Effector memory CD4-positive, alpha-beta T cell (primary cell): ENCODE results near the gene SERTAD1.

Experiments used
- DNase-seq, 3 donors: peaks; one replicate each; pipeline ENCODE4 v3.0.0-alpha.2; 2020
- H3K27ac ChIP-seq: 2 replicates; pipeline ENCODE4 v1.7.0; 2013; ENCODE audit warnings: mild to moderate bottlenecking, low read length, moderate library complexity; ENCODE audit not compliant: insufficient read depth, poor library complexity, severe bottlenecking
- H3K27me3 ChIP-seq: replicated peaks from 2 replicates; pipeline ENCODE4 v1.7.0; 2013; ENCODE audit warnings: mild to moderate bottlenecking, low read length; ENCODE audit not compliant: insufficient read depth, control insufficient read depth, poor library complexity, severe bottlenecking
- H3K36me3 ChIP-seq: 2 replicates; pipeline ENCODE4 v1.7.0; 2013; ENCODE audit warnings: mild to moderate bottlenecking, low read length, moderate library complexity; ENCODE audit not compliant: control insufficient read depth, insufficient read depth
- H3K4me1 ChIP-seq: 2 replicates; pipeline ENCODE4 v1.7.0; 2013; ENCODE audit warnings: low read length, mild to moderate bottlenecking; ENCODE audit not compliant: control insufficient read depth, insufficient read depth, poor library complexity, severe bottlenecking
- H3K4me3 ChIP-seq: 2 replicates; pipeline ENCODE4 v1.7.0; 2013; ENCODE audit warnings: low read length, low read depth, mild to moderate bottlenecking; ENCODE audit not compliant: insufficient read depth, poor library complexity, severe bottlenecking
- H3K9me3 ChIP-seq: 2 replicates; pipeline ENCODE4 v1.7.0; 2013; ENCODE audit warnings: mild to moderate bottlenecking, low read length, moderate library complexity; ENCODE audit not compliant: control insufficient read depth

SERTAD1 gene

DNA sequence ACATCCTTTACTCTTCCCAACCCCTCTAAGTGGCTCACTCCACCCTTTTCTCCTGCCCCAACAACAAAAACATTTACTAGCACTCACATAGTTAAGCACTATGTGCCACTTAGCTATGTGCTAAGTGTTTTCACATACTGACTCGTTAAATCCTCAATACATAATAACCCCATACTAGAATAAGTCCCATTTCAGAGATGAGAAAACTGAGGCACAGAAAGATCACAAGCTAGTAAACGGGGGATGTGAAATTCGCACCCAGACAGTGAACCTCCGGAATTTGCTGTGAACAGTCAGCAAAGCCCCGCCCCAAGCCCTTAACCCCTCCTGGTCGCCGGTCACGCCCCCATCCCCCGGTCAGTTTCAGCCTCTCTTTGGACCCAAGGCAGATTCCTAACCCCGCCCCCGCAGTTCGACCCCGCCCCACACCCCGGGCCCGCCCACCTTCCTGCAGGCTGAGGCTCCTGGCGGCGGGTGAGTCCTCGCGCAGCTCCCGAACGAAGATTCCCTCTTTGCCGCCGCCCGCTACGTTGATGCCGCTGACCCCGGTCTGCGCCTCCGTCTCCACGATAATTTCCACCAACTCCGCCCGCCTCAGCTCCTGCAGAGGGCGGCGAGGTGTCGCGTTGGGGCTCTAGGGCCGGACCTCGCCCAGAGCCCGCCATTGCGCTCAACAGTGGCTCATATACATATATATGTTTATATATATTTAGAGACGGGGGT is 22.4 kb downstream of the SERTAD1 start:
- no peaks in the 10 kb centered on the region for H3K36me3 ChIP-seq
- H3K9me3 ChIP-seq, result no peaks in the 10 kb centered on the region
- peak overlapping the region; percentile 73 for H3K4me3 ChIP-seq
- H3K4me1 ChIP-seq, result peaks cover 4% of the 10 kb centered on the region
- peak overlapping the region; percentile 53 for H3K27ac ChIP-seq
- H3K27me3 ChIP-seq, result no peaks in the 10 kb centered on the region
- DNase-seq, result peak; percentile 69 to 75 (median 70)

DNA sequence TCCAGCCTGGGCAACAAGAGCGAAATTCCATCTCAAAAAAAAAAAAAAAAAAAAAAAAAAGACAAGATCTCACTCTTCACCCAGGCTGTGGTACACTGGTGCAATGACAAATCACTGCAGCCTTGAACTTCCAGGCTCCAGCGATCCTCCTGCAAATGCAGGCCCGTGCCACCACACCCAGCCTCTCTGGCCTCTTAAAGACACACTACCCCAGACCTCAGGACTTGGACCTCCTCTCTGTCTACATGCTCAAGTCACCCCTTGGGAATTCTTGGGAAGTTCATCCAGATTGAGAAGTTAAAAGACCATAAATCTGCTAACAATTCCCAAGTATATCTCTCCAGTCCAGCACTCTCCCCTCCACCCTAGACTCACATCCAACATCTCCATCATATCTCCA is 25.2 kb downstream of the SERTAD1 start:
- no peak overlapping the region for H3K27ac ChIP-seq
- no peaks in the 10 kb centered on the region for H3K27me3 ChIP-seq
- no peak for DNase-seq
- H3K4me3 ChIP-seq, result no peak overlapping the region
- H3K9me3 ChIP-seq, result no peaks in the 10 kb centered on the region
- no peaks in the 10 kb centered on the region for H3K36me3 ChIP-seq
- peaks cover 3% of the 10 kb centered on the region for H3K4me1 ChIP-seq

DNA sequence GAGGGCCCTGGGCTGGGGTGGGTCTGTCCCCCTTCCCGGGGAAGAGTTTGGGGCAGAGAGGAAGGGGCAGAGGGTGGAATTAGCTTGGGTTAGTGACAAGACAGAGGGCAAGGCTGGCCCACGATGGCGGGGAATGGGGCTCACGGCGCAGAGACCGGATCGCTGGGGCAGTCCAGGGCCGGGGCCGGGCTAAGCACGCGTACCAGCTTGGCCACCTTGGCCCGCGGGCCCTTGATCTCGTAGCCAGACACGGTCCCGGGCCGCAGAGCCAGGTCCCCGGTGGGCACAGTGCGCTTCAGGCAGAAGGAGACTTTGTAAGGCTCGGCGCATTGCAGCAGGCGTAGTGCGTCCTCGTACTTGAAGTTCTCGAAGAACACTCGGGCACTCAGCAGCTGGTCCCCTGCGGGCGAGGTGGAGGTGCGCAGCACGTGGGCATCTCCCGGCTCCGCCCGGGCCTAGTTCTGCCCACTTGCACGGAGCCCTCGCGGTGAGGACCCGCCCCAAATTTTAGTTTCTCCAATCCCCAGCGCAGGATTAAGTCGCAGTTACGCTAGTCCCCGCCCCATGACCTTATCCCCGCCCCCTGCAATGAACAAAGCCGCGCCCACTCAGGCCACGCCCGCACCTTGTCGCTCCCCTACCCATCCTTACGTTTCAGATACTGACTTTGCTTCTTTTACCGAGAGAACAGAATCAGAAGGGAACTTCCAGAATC is 27.2 kb downstream of the SERTAD1 start:
- no peaks in the 10 kb centered on the region for H3K36me3 ChIP-seq
- H3K4me1 ChIP-seq, result peaks cover 3% of the 10 kb centered on the region
- H3K27me3 ChIP-seq, result no peaks in the 10 kb centered on the region
- DNase-seq, result peak; percentile 25 to 56 (median 43)
- no peak overlapping the region for H3K27ac ChIP-seq
- H3K4me3 ChIP-seq, result no peak overlapping the region
- H3K9me3 ChIP-seq, result no peaks in the 10 kb centered on the region

DNA sequence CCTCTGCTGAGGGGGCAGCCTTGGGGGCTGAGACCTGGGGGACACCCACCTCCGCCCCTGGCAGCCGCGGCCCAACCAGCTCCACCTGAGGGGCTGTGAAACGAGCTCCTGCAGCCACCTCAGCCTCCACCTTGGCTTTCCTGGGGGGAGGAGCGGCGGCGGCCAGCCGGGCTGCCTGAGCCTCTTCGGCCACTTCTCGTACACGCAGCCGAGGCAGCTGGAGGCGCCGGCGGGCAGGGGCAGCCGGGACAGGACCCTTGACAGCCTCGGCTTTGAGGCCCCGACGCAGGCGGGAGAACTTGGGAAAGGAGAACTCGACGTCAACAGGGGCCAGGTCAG is 28.3 kb downstream of the SERTAD1 start:
- no peaks in the 10 kb centered on the region for H3K27me3 ChIP-seq
- no peaks in the 10 kb centered on the region for H3K36me3 ChIP-seq
- peaks cover 3% of the 10 kb centered on the region for H3K4me1 ChIP-seq
- no peak overlapping the region for H3K27ac ChIP-seq
- no peak overlapping the region for H3K4me3 ChIP-seq
- H3K9me3 ChIP-seq, result no peaks in the 10 kb centered on the region
- DNase-seq, result no peak

DNA sequence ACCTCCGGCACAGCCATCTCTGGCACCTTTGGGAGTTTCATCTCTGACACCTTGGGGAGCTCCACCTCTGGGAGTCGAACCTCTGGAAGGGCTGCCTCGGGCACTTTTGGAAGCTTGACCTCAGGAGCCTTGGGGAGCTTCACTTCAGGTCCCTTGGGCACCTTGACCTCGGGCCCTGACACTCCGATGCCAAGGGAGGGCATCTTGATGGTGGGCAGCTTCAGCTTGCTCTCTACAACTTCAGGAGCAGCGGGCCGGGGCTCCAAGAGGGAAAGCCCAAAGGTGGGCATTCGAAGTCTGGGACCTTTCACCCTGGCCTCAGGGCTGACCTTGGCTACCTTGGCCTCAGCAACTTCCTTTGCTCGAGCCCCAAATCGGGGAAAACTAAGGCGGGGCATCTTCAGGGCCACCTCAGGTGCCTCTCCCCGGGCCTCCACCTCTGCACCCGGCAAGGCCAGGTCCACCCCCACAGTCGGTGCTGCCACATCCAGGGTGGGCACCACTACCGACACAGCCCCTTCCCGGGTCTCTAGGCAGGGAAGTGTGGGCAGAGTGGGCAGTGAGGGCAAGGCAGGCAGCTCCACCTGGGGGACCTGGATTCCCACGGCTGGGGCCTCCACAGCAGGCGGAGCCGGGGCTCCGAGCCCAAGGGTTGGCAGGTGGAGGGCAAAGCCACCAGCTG is 28.8 kb downstream of the SERTAD1 start:
- peaks cover 3% of the 10 kb centered on the region for H3K4me1 ChIP-seq
- H3K9me3 ChIP-seq, result no peaks in the 10 kb centered on the region
- no peak for DNase-seq
- H3K4me3 ChIP-seq, result no peak overlapping the region
- H3K36me3 ChIP-seq, result no peaks in the 10 kb centered on the region
- H3K27me3 ChIP-seq, result no peaks in the 10 kb centered on the region
- H3K27ac ChIP-seq, result no peak overlapping the region

DNA sequence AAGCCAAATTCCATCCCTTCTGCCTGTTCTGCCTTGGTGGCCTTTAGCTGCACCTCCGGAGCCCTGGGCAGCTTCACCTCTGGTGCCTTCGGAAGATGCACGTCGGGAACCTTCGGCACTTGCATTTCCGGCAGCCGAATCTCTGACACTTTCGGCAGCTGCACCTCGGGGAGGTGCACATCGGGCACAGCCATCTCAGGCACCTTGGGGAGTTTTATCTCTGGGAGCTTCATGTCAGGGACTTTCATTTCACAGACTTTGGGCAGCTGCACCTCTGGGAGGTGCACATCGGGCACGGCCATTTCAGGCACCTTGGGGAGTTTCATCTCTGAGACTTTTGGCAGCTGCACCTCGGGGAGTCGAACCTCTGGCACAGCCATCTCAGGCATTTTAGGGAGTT is 29.8 kb downstream of the SERTAD1 start:
- Histone ChIP-seq H3K27me3 (no peaks in the 10 kb centered on the region), H3K4me3 (no peak overlapping the region), H3K9me3 (no peaks in the 10 kb centered on the region), H3K4me1 (peaks cover 3% of the 10 kb centered on the region), H3K27ac (no peak overlapping the region), H3K36me3 (no peaks in the 10 kb centered on the region)
- DNase-seq, result no peak

DNA sequence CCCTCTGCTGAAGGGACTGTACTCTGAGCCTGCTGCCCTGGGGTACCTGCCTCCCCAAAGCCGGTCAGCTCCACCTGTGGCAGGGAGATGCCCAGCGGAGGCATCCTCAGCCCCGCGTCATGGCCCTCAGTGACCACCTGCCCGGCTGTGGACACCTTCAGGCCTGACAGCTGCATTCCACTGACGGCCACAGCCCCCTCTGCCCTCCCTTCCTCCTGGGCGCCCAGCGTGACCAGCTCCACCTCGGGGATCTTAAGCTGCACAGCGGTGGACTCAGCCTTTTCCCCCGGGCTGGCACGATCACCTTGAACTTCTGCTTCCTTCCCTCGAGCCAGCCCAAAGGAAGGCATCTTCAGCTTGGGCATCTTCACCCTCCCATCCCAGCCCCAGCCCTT is 31.0 kb downstream of the SERTAD1 start:
- no peak overlapping the region for H3K4me3 ChIP-seq
- no peaks in the 10 kb centered on the region for H3K27me3 ChIP-seq
- H3K36me3 ChIP-seq, result no peaks in the 10 kb centered on the region
- peaks cover 3% of the 10 kb centered on the region for H3K4me1 ChIP-seq
- no peak overlapping the region for H3K27ac ChIP-seq
- no peaks in the 10 kb centered on the region for H3K9me3 ChIP-seq
- DNase-seq, result no peak

DNA sequence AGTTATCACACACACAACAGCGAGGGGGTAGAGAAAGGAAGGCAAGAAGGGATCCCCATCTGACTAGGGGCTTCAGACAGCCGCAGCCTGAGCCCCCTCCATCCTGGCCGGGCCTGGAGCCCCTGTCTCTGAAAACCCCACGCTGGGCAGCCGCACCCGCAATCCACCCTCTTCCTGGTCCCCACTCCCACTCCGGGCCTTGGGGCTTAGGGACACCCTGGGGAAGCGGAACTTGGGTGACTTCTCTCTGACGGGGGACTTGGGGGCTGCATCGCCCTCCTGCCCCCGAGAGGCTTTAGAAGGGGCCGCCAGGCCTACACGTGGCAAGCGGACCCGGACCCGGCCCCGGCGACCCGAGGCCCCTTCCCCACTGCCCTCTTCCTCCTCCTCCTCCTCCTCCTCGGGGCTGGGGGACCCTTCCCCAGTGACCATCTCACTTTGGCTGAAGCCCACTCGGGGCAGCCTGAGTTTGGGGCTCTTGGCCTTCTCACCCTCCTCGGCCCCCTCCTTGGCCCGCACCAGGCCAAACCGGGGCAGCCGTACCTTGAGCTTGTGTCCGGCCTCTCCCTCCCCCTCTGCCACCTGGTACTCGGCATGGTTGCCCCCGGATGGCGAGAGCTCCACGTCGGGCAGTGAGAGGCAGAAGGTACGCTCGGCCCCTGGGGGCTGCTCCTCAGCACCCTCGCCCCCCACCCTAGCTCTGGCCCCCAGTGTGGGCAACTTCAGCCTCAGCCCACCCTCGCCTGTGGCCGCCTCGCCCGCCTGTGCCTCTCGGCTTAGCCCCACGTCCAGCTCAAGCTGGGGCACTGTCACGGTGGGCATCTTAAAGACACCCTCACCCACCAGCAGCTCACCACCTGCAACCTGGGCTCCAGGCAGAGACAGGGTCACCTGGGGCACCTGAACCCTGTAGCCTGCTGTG is 31.6 kb downstream of the SERTAD1 start:
- H3K27ac ChIP-seq, result no peak overlapping the region
- H3K36me3 ChIP-seq, result no peaks in the 10 kb centered on the region
- no peaks in the 10 kb centered on the region for H3K27me3 ChIP-seq
- H3K9me3 ChIP-seq, result no peaks in the 10 kb centered on the region
- no peak for DNase-seq
- H3K4me3 ChIP-seq, result no peak overlapping the region
- peaks cover 3% of the 10 kb centered on the region for H3K4me1 ChIP-seq

DNA sequence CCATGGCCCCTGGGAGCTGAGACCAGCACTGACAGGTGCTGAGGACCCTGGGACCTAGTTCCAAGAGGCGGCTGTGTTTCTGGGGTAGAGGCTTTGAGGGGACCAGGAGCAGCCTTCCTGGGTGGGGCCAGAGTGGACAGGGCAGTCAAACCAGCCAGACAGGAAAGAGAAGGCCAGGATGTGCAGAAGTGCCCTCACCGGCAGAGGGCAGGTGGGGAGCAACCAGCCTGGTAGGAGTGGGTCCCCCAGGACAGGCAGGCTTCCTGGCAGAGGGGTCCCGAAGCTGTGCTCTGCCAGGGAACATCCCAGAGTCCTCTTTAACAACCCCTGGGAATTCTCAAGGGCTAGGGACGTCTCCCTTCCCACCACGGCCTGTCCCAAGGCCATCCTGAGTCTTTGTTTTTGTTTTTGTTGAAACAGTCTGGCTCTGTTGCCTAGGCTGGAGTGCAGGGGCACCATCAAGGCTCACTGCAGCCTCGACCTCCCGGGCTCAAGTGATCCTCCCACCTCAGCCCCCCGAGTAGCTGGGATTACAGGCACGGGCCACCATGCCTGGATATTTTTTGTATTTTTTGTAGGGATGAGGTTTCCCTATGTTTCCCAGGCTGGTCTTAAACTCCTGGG is 32.8 kb downstream of the SERTAD1 start:
- H3K36me3 ChIP-seq, result no peaks in the 10 kb centered on the region
- no peaks in the 10 kb centered on the region for H3K27me3 ChIP-seq
- H3K27ac ChIP-seq, result no peak overlapping the region
- H3K4me3 ChIP-seq, result no peak overlapping the region
- no peaks in the 10 kb centered on the region for H3K9me3 ChIP-seq
- no peaks in the 10 kb centered on the region for H3K4me1 ChIP-seq
- no peak for DNase-seq
